ENCODE results near the gene LMOD2. TPM values are rescaled to one million over a fixed set of nuclear protein-coding genes. Genes with fewer than 3 reads are reported as not detected.

Gene LMOD2
- total RNA-seq, 1 experiment from 2014 or later = not detected

DNA sequence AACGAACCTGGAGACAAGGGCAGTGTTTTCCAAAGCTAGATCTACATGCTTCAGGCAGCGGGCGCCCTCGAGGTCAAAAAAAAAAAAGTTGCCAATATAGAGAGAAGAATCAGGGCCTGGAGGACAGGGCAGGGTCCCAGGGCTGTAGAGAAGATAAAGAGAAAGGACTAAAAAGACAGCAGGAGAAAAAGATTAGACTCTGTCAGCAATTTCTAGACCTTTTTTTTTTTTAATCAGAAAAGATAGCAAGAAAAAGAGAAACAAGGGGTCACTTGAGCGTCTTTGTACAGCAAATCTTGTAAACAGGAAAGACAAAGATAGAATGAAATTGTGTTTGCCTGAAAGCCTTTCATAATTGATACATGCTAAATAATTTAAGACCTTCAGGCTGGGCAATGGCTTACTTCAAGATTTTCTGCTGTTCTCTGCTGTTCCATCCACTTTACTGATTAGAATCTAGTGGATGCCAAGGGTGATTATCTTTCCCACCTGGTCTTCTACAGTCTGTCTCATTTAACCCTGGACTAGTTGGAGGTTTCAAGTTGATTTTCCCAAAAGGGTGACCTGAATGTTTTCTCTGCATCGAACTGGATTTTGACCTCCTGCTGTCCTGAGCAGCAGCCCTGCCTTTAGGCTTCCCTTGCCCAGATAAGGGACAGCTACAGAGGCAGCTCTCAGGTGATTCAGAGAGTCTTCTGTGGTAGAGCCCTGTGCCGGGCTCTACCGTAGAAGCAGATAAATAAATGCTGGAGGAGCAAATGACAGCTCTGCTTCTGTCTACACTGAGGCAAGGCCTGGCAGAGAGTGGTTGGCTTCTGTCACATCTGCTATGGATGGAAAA, 5.1 kb downstream of the LMOD2 start:
- peaks cover 10 to 22% of the 10 kb centered on the region in 2 experiments for H3K4me1 Mint-ChIP-seq
- no peak overlapping the region for H3K4me3 Mint-ChIP-seq

More for the DNA sequence above, 5.1 kb downstream of the LMOD2 start:
- H3K23me2 ChIP-seq (ENCODE audit: insufficient read length, low read depth, low read length, poor library complexity, severe bottlenecking) = no peaks in the 10 kb centered on the region
- H3K79me2 ChIP-seq (ENCODE audit: insufficient read depth, low read length) = no peaks in the 10 kb centered on the region
- no peak for DNase-seq
- no peak overlapping the region for H3T11ph ChIP-seq (ENCODE audit: low read length)
- Mint-ChIP-seq H3K27ac (peak overlapping the region in 1 of 3 experiments; percentile 86; a peak in 1 of 7 replicates), H3K27me3 (ENCODE audit: low read depth) (no peaks in the 10 kb centered on the region), H3K9me3 (no peaks in the 10 kb centered on the region), H3K36me3 (ENCODE audit: insufficient read depth in 1 of 3, low read depth in 3 of 3) (no peaks in the 10 kb centered on the region; a peak in 1 of 7 replicates)
- no peak overlapping the region for H3K9ac ChIP-seq (ENCODE audit: extremely low read depth, insufficient read length, low read length)
- H2BK15ac ChIP-seq (ENCODE audit: low read depth, low read length) = no peak overlapping the region
- H3K18ac ChIP-seq (ENCODE audit: insufficient read length, low read depth, low read length) = no peak overlapping the region
- no peak overlapping the region for H3K14ac ChIP-seq (ENCODE audit: insufficient read depth, low read length)
- no peak overlapping the region for H3K23ac ChIP-seq (ENCODE audit: insufficient read length, low read depth, low read length)
- H3K27me3 ChIP-seq (ENCODE audit: insufficient read depth, low read length) = no peaks in the 10 kb centered on the region
- no peak overlapping the region for H4K5ac ChIP-seq (ENCODE audit: insufficient read length, low read depth, low read length)
- no peaks in the 10 kb centered on the region for H3K79me1 ChIP-seq (ENCODE audit: insufficient read depth, low read depth, low read length, poor library complexity, severe bottlenecking)
- no peak overlapping the region for H3K4ac ChIP-seq (ENCODE audit: low read depth, low read length)
- no peak overlapping the region for H3K27ac ChIP-seq (ENCODE audit: insufficient read length, low read depth, low read length)
- H3K4me1 ChIP-seq (ENCODE audit: insufficient read depth, low read length) = no peaks in the 10 kb centered on the region
- WGBS (ENCODE audit: extremely low coverage, insufficient read length, low lambda C conversion rate) = no CpG with 5 or more reads among the region's 8 CpGs
- H2BK12ac ChIP-seq (ENCODE audit: insufficient read length, low read depth, low read length) = no peak overlapping the region
- H2AFZ ChIP-seq (ENCODE audit: low read length) = no peak overlapping the region
- no peaks in the 10 kb centered on the region for H3K9me3 ChIP-seq (ENCODE audit: control insufficient read depth, low read depth, low read length)
- H3K4me2 ChIP-seq (ENCODE audit: insufficient read depth, insufficient read length, low read length) = no peak overlapping the region
- H4K20me1 ChIP-seq (ENCODE audit: control insufficient read depth, insufficient read depth, insufficient read length) = no peaks in the 10 kb centered on the region
- no peak overlapping the region for H4K8ac ChIP-seq (replicated peaks; ENCODE audit: insufficient read length, low read depth, low read length)
- no peak overlapping the region for H3K56ac ChIP-seq (ENCODE audit: insufficient read length, low read depth, low read length)
- no peak overlapping the region for H2BK20ac ChIP-seq (ENCODE audit: low read depth, low read length, poor library complexity, severe bottlenecking)
- no peak overlapping the region for H2BK120ac ChIP-seq (ENCODE audit: low read depth, low read length, poor library complexity, severe bottlenecking)
- no peak overlapping the region for H2BK5ac ChIP-seq (ENCODE audit: insufficient read length, low read length)
- TF ChIP-seq, protein P1, sequence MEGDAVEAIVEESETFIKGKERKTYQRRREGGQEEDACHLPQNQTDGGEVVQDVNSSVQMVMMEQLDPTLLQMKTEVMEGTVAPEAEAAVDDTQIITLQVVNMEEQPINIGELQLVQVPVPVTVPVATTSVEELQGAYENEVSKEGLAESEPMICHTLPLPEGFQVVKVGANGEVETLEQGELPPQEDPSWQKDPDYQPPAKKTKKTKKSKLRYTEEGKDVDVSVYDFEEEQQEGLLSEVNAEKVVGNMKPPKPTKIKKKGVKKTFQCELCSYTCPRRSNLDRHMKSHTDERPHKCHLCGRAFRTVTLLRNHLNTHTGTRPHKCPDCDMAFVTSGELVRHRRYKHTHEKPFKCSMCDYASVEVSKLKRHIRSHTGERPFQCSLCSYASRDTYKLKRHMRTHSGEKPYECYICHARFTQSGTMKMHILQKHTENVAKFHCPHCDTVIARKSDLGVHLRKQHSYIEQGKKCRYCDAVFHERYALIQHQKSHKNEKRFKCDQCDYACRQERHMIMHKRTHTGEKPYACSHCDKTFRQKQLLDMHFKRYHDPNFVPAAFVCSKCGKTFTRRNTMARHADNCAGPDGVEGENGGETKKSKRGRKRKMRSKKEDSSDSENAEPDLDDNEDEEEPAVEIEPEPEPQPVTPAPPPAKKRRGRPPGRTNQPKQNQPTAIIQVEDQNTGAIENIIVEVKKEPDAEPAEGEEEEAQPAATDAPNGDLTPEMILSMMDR (conservative IDR thresholded peaks at IDR 0.05) = no peak
- H2AK5ac ChIP-seq (ENCODE audit: insufficient read length, low read length) = no peak overlapping the region
- no peak overlapping the region for H4K91ac ChIP-seq (ENCODE audit: insufficient read length, low read depth, low read length)

Measured in H9 (cell line).